ENCODE results near the gene ZNF432.
"Not testable (repeated sequence)": the region's sequence is repeated elsewhere in the genome, so short reads cannot be mapped to it uniquely, and the experiment has no call there.

- TF ChIP-seq CTCF (conservative IDR thresholded peaks at IDR 0.05 in 1 of 2, IDR thresholded peaks at IDR 0.05 in 1 of 2; ENCODE audit: extremely low read depth in 1 of 2, insufficient read depth in 1 of 2, low read depth in 1 of 2, low read length in 2 of 2); EZH2 (IDR thresholded peaks at IDR 0.05; ENCODE audit: borderline replicate concordance, low read length): not testable (repeated sequence)
Measured at GRCh38 chr19:52026255-52026990, 22.2 kb downstream of the ZNF432 start.
